ENCODE measurements around the gene PEX11G.

PEX11G gene

GRCh38 chr19:7524992-7525739, 36.3 kb upstream of the PEX11G start:
- Histone ChIP-seq H3K4me1 (ENCODE audit: insufficient read depth, low read length, poor library complexity, severe bottlenecking) (peaks cover 10% of the 10 kb centered on the region), H3K9ac (ENCODE audit: low read depth, low read length, poor library complexity, severe bottlenecking) (no peak overlapping the region), H3K4me2 (ENCODE audit: low read depth, low read length, poor library complexity, severe bottlenecking) (no peak overlapping the region), H4K20me1 (ENCODE audit: insufficient read depth, low read length, poor library complexity, severe bottlenecking) (no peaks in the 10 kb centered on the region), H3K36me3 (ENCODE audit: insufficient read depth, low read length) (no peaks in the 10 kb centered on the region), H3K4me3 (ENCODE audit: low read length, poor library complexity, severe bottlenecking) (no peak overlapping the region), H3F3A (ENCODE audit: low read depth) (no peaks in the 10 kb centered on the region), H2AFZ (ENCODE audit: low read length) (no peak overlapping the region), H3K9me3 (ENCODE audit: insufficient read depth, low read depth, low read length) (no peaks in the 10 kb centered on the region), H3K79me2 (ENCODE audit: insufficient read depth, low read length) (no peaks in the 10 kb centered on the region), H3K27me3 (ENCODE audit: insufficient read depth, low read length, poor library complexity, severe bottlenecking) (no peaks in the 10 kb centered on the region), H3K9me2 (replicated peaks; ENCODE audit: low read depth, low read length) (no peaks in the 10 kb centered on the region)
- TF ChIP-seq EZH2phosphoT487 (IDR thresholded peaks at IDR 0.05; ENCODE audit: borderline replicate concordance) (no peak), CTCF (conservative IDR thresholded peaks at IDR 0.05; ENCODE audit: low read length) (no peak)

GRCh38 chr19:7524523-7524922, 35.7 kb upstream of the PEX11G start:
- Histone ChIP-seq H3K9me3 (ENCODE audit: insufficient read depth, low read depth, low read length) (no peaks in the 10 kb centered on the region), H3K4me2 (ENCODE audit: low read depth, low read length, poor library complexity, severe bottlenecking) (no peak overlapping the region), H2AFZ (ENCODE audit: low read length) (no peak overlapping the region), H3F3A (ENCODE audit: low read depth) (no peaks in the 10 kb centered on the region), H3K4me3 (ENCODE audit: low read length, poor library complexity, severe bottlenecking) (no peak overlapping the region), H3K36me3 (ENCODE audit: insufficient read depth, low read length) (no peaks in the 10 kb centered on the region), H3K79me2 (ENCODE audit: insufficient read depth, low read length) (no peaks in the 10 kb centered on the region), H3K4me1 (ENCODE audit: insufficient read depth, low read length, poor library complexity, severe bottlenecking) (peaks cover 10% of the 10 kb centered on the region), H3K9me2 (replicated peaks; ENCODE audit: low read depth, low read length) (no peaks in the 10 kb centered on the region), H3K9ac (ENCODE audit: low read depth, low read length, poor library complexity, severe bottlenecking) (no peak overlapping the region), H4K20me1 (ENCODE audit: insufficient read depth, low read length, poor library complexity, severe bottlenecking) (no peaks in the 10 kb centered on the region), H3K27me3 (ENCODE audit: insufficient read depth, low read length, poor library complexity, severe bottlenecking) (no peaks in the 10 kb centered on the region)
- TF ChIP-seq EZH2phosphoT487 (IDR thresholded peaks at IDR 0.05; ENCODE audit: borderline replicate concordance), result no peak
- TF ChIP-seq CTCF (conservative IDR thresholded peaks at IDR 0.05; ENCODE audit: low read length), result no peak

GRCh38 chr19:7522923-7523667, 34.3 kb upstream of the PEX11G start:
- no peaks in the 10 kb centered on the region for H3K27me3 ChIP-seq (ENCODE audit: insufficient read depth, low read length, poor library complexity, severe bottlenecking)
- H3K4me1 ChIP-seq (ENCODE audit: insufficient read depth, low read length, poor library complexity, severe bottlenecking), result peaks cover 10% of the 10 kb centered on the region
- no peaks in the 10 kb centered on the region for H4K20me1 ChIP-seq (ENCODE audit: insufficient read depth, low read length, poor library complexity, severe bottlenecking)
- H3K36me3 ChIP-seq (ENCODE audit: insufficient read depth, low read length), result no peaks in the 10 kb centered on the region
- peak overlapping the region; percentile 56 for H3K9ac ChIP-seq (ENCODE audit: low read depth, low read length, poor library complexity, severe bottlenecking)
- H3K9me3 ChIP-seq (ENCODE audit: insufficient read depth, low read depth, low read length), result no peaks in the 10 kb centered on the region
- no peaks in the 10 kb centered on the region for H3K79me2 ChIP-seq (ENCODE audit: insufficient read depth, low read length)
- H3F3A ChIP-seq (ENCODE audit: low read depth), result no peaks in the 10 kb centered on the region
- peak overlapping the region; percentile 82 for H3K4me2 ChIP-seq (ENCODE audit: low read depth, low read length, poor library complexity, severe bottlenecking)
- H3K9me2 ChIP-seq (replicated peaks; ENCODE audit: low read depth, low read length), result no peaks in the 10 kb centered on the region
- peak overlapping the region; percentile 81 for H3K4me3 ChIP-seq (ENCODE audit: low read length, poor library complexity, severe bottlenecking)
- peak overlapping the region; percentile 88; the same call in 1 of the 2 replicates for H2AFZ ChIP-seq (ENCODE audit: low read length)
- TF ChIP-seq CTCF (conservative IDR thresholded peaks at IDR 0.05; ENCODE audit: low read length), result no peak
- TF ChIP-seq EZH2phosphoT487 (IDR thresholded peaks at IDR 0.05; ENCODE audit: borderline replicate concordance), result no peak
